ENCODE data around the gene GRIA3. TPM values are rescaled to one million over a fixed set of nuclear protein-coding genes. Genes with fewer than 3 reads are reported as not detected.

The GRIA3 gene
- total and polyA plus RNA-seq, 10 donors, result 0.10 to 0.61 (median 0.24) TPM; not detected in 2

- no peaks in the 10 kb centered on the region for H3K9me3 ChIP-seq
- no peak overlapping the region for H3K4me3 ChIP-seq
- no peaks in the 10 kb centered on the region for H3K27me3 ChIP-seq (replicated peaks in 1 of 7)
- intact Hi-C loops (cut with DNase I; ENCODE audit: low total_unique reads), result no loop called here
- no peak for DNase-seq
- 68 to 89% (median 84%) methylated on average over 2 of the region's 2 CpGs for WGBS, 5 donors
- TF ChIP-seq POLR2AphosphoS5 (IDR thresholded peaks at IDR 0.05) (no peak), CTCF (IDR thresholded peaks at IDR 0.05 in 8 of 11, conservative IDR thresholded peaks at IDR 0.05 in 3 of 11) (no peak), POLR2A (IDR thresholded peaks at IDR 0.05) (no peak)
- no peak overlapping the region for H3K27ac ChIP-seq
- no peaks in the 10 kb centered on the region for H3K4me1 ChIP-seq
- H3K36me3 ChIP-seq, result no peaks in the 10 kb centered on the region
Measured at GRCh38 chrX:123303429-123303828, 119.4 kb downstream of the GRIA3 start.

- no peaks in the 10 kb centered on the region for H3K27me3 ChIP-seq (replicated peaks in 1 of 7)
- H3K27ac ChIP-seq, result no peak overlapping the region
- H3K9me3 ChIP-seq, result no peaks in the 10 kb centered on the region
- no peak overlapping the region for H3K4me3 ChIP-seq
- no peaks in the 10 kb centered on the region for H3K4me1 ChIP-seq
- 78 to 98% (median 89%) methylated on average over 5 of the region's 5 CpGs for WGBS, 5 donors
- DNase-seq, result no peak
- H3K36me3 ChIP-seq, result no peaks in the 10 kb centered on the region
- intact Hi-C loops (cut with DNase I; ENCODE audit: low total_unique reads), result no loop called here
- no peak for TF ChIP-seq CTCF (IDR thresholded peaks at IDR 0.05 in 8 of 11, conservative IDR thresholded peaks at IDR 0.05 in 3 of 11)
- no peak for TF ChIP-seq POLR2AphosphoS5 (IDR thresholded peaks at IDR 0.05)
- no peak for TF ChIP-seq POLR2A (IDR thresholded peaks at IDR 0.05)
Measured at GRCh38 chrX:123308658-123309057, 124.6 kb downstream of the GRIA3 start.

GRCh38 chrX:123310112-123310511, 126.0 kb downstream of the GRIA3 start:
- Histone ChIP-seq H3K4me1 (no peaks in the 10 kb centered on the region), H3K9me3 (no peaks in the 10 kb centered on the region), H3K36me3 (no peaks in the 10 kb centered on the region), H3K27ac (no peak overlapping the region), H3K27me3 (replicated peaks in 1 of 7) (no peaks in the 10 kb centered on the region), H3K4me3 (no peak overlapping the region)
- intact Hi-C loops (cut with DNase I; ENCODE audit: low total_unique reads), result no loop called here
- no peak for DNase-seq
- TF ChIP-seq POLR2A (IDR thresholded peaks at IDR 0.05), result no peak
- TF ChIP-seq CTCF (IDR thresholded peaks at IDR 0.05 in 8 of 11, conservative IDR thresholded peaks at IDR 0.05 in 3 of 11), result no peak

- Histone ChIP-seq H3K4me1 (no peaks in the 10 kb centered on the region), H3K36me3 (no peaks in the 10 kb centered on the region), H3K4me3 (no peak overlapping the region), H3K27ac (no peak overlapping the region), H3K27me3 (replicated peaks in 1 of 7) (no peaks in the 10 kb centered on the region), H3K9me3 (no peaks in the 10 kb centered on the region)
- TF ChIP-seq POLR2A (IDR thresholded peaks at IDR 0.05) (no peak), POLR2AphosphoS5 (IDR thresholded peaks at IDR 0.05) (no peak), CTCF (IDR thresholded peaks at IDR 0.05 in 8 of 11, conservative IDR thresholded peaks at IDR 0.05 in 3 of 11) (no peak)
- 74 to 97% (median 88%) methylated on average over 1 of the region's 1 CpG for WGBS, 5 donors
- intact Hi-C loops (cut with DNase I; ENCODE audit: low total_unique reads), result no loop called here
- DNase-seq, result no peak
Measured at GRCh38 chrX:123311486-123311885, 127.4 kb downstream of the GRIA3 start.
